Suprapubic skin (tissue), 4 donors: ENCODE data around the gene SENP7. TPM values are rescaled to one million over a fixed set of nuclear protein-coding genes. Genes with fewer than 3 reads are reported as not detected.

Experiments used
- DNase-seq, 2 donors: peaks; one replicate each; pipeline ENCODE4 v3.0.0-alpha.2; 2019; ENCODE audit warnings: low spot score in 2 of 2
- H3K27ac ChIP-seq: fragments of 200-600 bp; sonication (generic); one replicate; pipeline ENCODE4 v1.5.1; 2019
- H3K27me3 ChIP-seq: fragments of 200-600 bp; sonication (generic); one replicate; pipeline ENCODE4 v1.5.1; 2019
- H3K36me3 ChIP-seq: fragments of 200-600 bp; sonication (generic); one replicate; pipeline ENCODE4 v1.5.1; 2019
- H3K4me1 ChIP-seq: fragments of 200-600 bp; sonication (generic); one replicate; pipeline ENCODE4 v1.5.1; 2019
- H3K4me3 ChIP-seq: fragments of 200-600 bp; sonication (generic); one replicate; pipeline ENCODE4 v1.5.1; 2019; ENCODE audit warnings: mild to moderate bottlenecking
- H3K9me3 ChIP-seq: fragments of 200-600 bp; sonication (generic); one replicate; pipeline ENCODE4 v1.5.1; 2019
- CTCF ChIP-seq, 2 donors: fragments of 200-600 bp in 1 of 2; fragments of 450-650 bp in 1 of 2; sonication (generic) in 1 of 2; IDR thresholded peaks; one replicate each; pipeline ENCODE4 v1.5.1; 2016 to 2019; ENCODE audit warnings: antibody characterized with exemption in 2 of 2, mild to moderate bottlenecking in 1 of 2, moderate library complexity in 1 of 2
- EP300 ChIP-seq: sonication (generic); formaldehyde crosslinking; IDR thresholded peaks from one replicate; pipeline ENCODE4 v1.6.1; 2017; ENCODE audit warnings: antibody characterized with exemption
- POLR2A ChIP-seq, 2 donors: fragments of 450-650 bp; IDR thresholded peaks; one replicate each; pipeline ENCODE4 v1.6.1; 2017; ENCODE audit warnings: antibody characterized with exemption in 2 of 2, mild to moderate bottlenecking in 2 of 2, moderate library complexity in 2 of 2
- POLR2AphosphoS5 ChIP-seq, 3 donors: sonication (generic); formaldehyde crosslinking; IDR thresholded peaks; one replicate each; pipeline ENCODE4 v1.6.1; 2017; ENCODE audit warnings: antibody characterized with exemption in 3 of 3
- WGBS: methylation state at CpG from one replicate; pipeline ENCODE4 v1.1.5; 2018; 5-methylcytosine and 5-hydroxymethylcytosine counted together
- total RNA-seq, 4 donors: library from RNA; depleted of rRNA; stranded (reverse); fragments of >200 nt; gene quantifications; one replicate each; pipeline ENCODE4 v1.1.0, GENCODE V29; 2016

Gene SENP7
- total RNA-seq, 4 donors from 2014 or later = 13.3 to 39.4 (median 15.8) TPM

- Histone ChIP-seq H3K27ac (no peak overlapping the region), H3K4me1 (no peaks in the 10 kb centered on the region), H3K36me3 (no peaks in the 10 kb centered on the region), H3K27me3 (no peaks in the 10 kb centered on the region), H3K4me3 (no peak overlapping the region), H3K9me3 (peaks cover 11% of the 10 kb centered on the region)
- no peak for DNase-seq
- 95% methylated on average over 7 of the region's 11 CpGs for WGBS
- TF ChIP-seq POLR2A (IDR thresholded peaks at IDR 0.05) = no peak
- no peak for TF ChIP-seq CTCF (IDR thresholded peaks at IDR 0.05)
- no peak for TF ChIP-seq POLR2AphosphoS5 (IDR thresholded peaks at IDR 0.05)
- TF ChIP-seq EP300 = no peak
Measured at GRCh38 chr3:101423984-101424888, 88.8 kb downstream of the SENP7 start.

- Histone ChIP-seq H3K27me3 (no peaks in the 10 kb centered on the region), H3K27ac (no peak overlapping the region), H3K36me3 (peaks cover 9% of the 10 kb centered on the region), H3K4me1 (no peaks in the 10 kb centered on the region), H3K4me3 (no peak overlapping the region), H3K9me3 (peaks cover 7% of the 10 kb centered on the region)
- WGBS = 83% methylated on average over 1 of the region's 1 CpG
- TF ChIP-seq CTCF (IDR thresholded peaks at IDR 0.05) (no peak), POLR2AphosphoS5 (IDR thresholded peaks at IDR 0.05) (no peak), EP300 (no peak), POLR2A (IDR thresholded peaks at IDR 0.05) (no peak)
- DNase-seq = no peak
Measured at GRCh38 chr3:101418851-101419250, 94.2 kb downstream of the SENP7 start.

GRCh38 chr3:101414121-101414520 is 98.9 kb downstream of the SENP7 start:
- DNase-seq = no peak
- Histone ChIP-seq H3K27ac (no peak overlapping the region), H3K9me3 (peaks cover 3% of the 10 kb centered on the region), H3K4me3 (no peak overlapping the region), H3K36me3 (peaks cover 9% of the 10 kb centered on the region), H3K27me3 (no peaks in the 10 kb centered on the region), H3K4me1 (no peaks in the 10 kb centered on the region)
- TF ChIP-seq POLR2A (IDR thresholded peaks at IDR 0.05) (no peak), POLR2AphosphoS5 (IDR thresholded peaks at IDR 0.05) (no peak), EP300 (no peak), CTCF (IDR thresholded peaks at IDR 0.05) (no peak)
- WGBS = 95% methylated on average over 6 of the region's 6 CpGs

GRCh38 chr3:101413656-101414055 is 99.4 kb downstream of the SENP7 start:
- H3K27me3 ChIP-seq = no peaks in the 10 kb centered on the region
- no peak overlapping the region for H3K27ac ChIP-seq
- no peak for DNase-seq
- 91% methylated on average over 2 of the region's 2 CpGs for WGBS
- peaks cover 3% of the 10 kb centered on the region for H3K9me3 ChIP-seq
- H3K36me3 ChIP-seq = peaks cover 9% of the 10 kb centered on the region
- TF ChIP-seq CTCF (IDR thresholded peaks at IDR 0.05) (no peak), POLR2A (IDR thresholded peaks at IDR 0.05) (no peak), POLR2AphosphoS5 (IDR thresholded peaks at IDR 0.05) (no peak), EP300 (no peak)
- no peaks in the 10 kb centered on the region for H3K4me1 ChIP-seq
- H3K4me3 ChIP-seq = no peak overlapping the region

- 46% methylated on average over 1 of the region's 1 CpG for WGBS
- Histone ChIP-seq H3K27me3 (no peaks in the 10 kb centered on the region), H3K36me3 (peaks cover 5% of the 10 kb centered on the region), H3K4me3 (no peak overlapping the region), H3K4me1 (no peaks in the 10 kb centered on the region), H3K9me3 (peaks cover 24% of the 10 kb centered on the region), H3K27ac (no peak overlapping the region)
- no peak for DNase-seq
- TF ChIP-seq EP300 = no peak
- no peak for TF ChIP-seq CTCF (IDR thresholded peaks at IDR 0.05)
- TF ChIP-seq POLR2A (IDR thresholded peaks at IDR 0.05) = no peak
- no peak for TF ChIP-seq POLR2AphosphoS5 (IDR thresholded peaks at IDR 0.05)
Measured at GRCh38 chr3:101391413-101391950, 121.5 kb downstream of the SENP7 start.
